GM21737 (cell line): Measurements from ENCODE around the gene CLEC2L.

Experiments used
- ATAC-seq: cut with Tn5 transposase; IDR thresholded peaks from one replicate; pipeline ENCODE4 v1.9.1; 2021; ENCODE audit warnings: mild to moderate bottlenecking, moderate library complexity; ENCODE audit not compliant: unreplicated experiment

Gene CLEC2L

GRCh38 chr7:139522830-139523198 is 671 bp upstream of the CLEC2L start:
- no peak for ATAC-seq

GRCh38 chr7:139523968-139524815 is 707 bp downstream of the CLEC2L start:
- no peak for ATAC-seq

GRCh38 chr7:139525239-139525638 is 1.8 kb downstream of the CLEC2L start:
- no peak for ATAC-seq

GRCh38 chr7:139525750-139526149 is 2.3 kb downstream of the CLEC2L start:
- no peak for ATAC-seq

GRCh38 chr7:139526578-139527544 is 3.4 kb downstream of the CLEC2L start:
- ATAC-seq = no peak

- no peak for ATAC-seq
These were observed 7.6 kb downstream of the CLEC2L start for GRCh38 chr7:139531094-139531493.

GRCh38 chr7:139532636-139533155 is 9.2 kb downstream of the CLEC2L start:
- ATAC-seq = no peak

GRCh38 chr7:139534096-139534495 is 10.6 kb downstream of the CLEC2L start:
- ATAC-seq = no peak

GRCh38 chr7:139534966-139535651 is 11.6 kb downstream of the CLEC2L start:
- ATAC-seq = no peak

GRCh38 chr7:139536152-139536551 is 12.7 kb downstream of the CLEC2L start:
- no peak for ATAC-seq

- no peak for ATAC-seq
These were observed 15.6 kb downstream of the CLEC2L start for GRCh38 chr7:139538881-139539635.

GRCh38 chr7:139540203-139540602 is 16.7 kb downstream of the CLEC2L start:
- no peak for ATAC-seq

GRCh38 chr7:139541600-139542307 is 18.3 kb downstream of the CLEC2L start:
- no peak for ATAC-seq

- ATAC-seq = no peak
These were observed 19.0 kb downstream of the CLEC2L start for GRCh38 chr7:139542308-139543151.

GRCh38 chr7:139543801-139544603 is 20.5 kb downstream of the CLEC2L start:
- ATAC-seq = no peak

- no peak for ATAC-seq
These were observed 21.2 kb downstream of the CLEC2L start for GRCh38 chr7:139544645-139545044.

GRCh38 chr7:139548302-139549028 is 25.0 kb downstream of the CLEC2L start:
- no peak for ATAC-seq
